Stomach (tissue), 4 donors: ENCODE results near the gene MTMR11.

Source experiments
- CTCF ChIP-seq, 7 experiments: fragments of 450-650 bp in 4 of 7; fragments of 200-600 bp in 3 of 7; sonication (generic) in 3 of 7; IDR thresholded peaks; one replicate each; pipeline ENCODE4 v1.5.1; 2016 to 2019; ENCODE audit warnings: antibody characterized with exemption in 7 of 7, control low read depth in 2 of 7, mild to moderate bottlenecking in 1 of 7
- POLR2A ChIP-seq, 4 donors: fragments of 450-650 bp; IDR thresholded peaks; one replicate each; pipeline ENCODE4 v1.6.1; 2016; ENCODE audit warnings: antibody characterized with exemption in 4 of 4, control low read depth in 2 of 4, mild to moderate bottlenecking in 1 of 4, moderate library complexity in 1 of 4

GRCh38 chr1:149914545-149914944 lies 22.1 kb downstream of the MTMR11 start:
- no peak for TF ChIP-seq POLR2A (IDR thresholded peaks at IDR 0.05)
- no peak for TF ChIP-seq CTCF (IDR thresholded peaks at IDR 0.05)
